ENCODE data around the gene COL13A1.

COL13A1 gene

DNA sequence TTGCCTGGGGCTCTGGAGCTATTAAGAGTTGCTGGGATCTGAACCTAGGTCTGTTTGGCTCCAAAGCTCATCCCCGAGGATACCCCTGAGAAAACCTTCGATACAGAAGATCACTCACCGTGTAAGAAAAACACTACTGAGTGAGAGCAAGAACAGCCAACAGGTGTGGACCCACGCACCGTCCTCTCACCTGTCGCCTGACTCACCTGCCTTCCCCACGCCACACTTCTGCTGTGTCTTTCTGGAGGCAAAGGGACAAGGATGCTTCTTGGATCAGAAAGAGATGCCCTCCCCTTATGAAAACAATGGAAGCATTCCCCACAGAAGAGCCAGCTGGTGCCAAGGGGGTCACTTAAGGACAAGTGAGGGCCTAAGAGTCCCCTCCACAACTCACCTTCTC, 46.7 kb downstream of the COL13A1 start:
- peak; percentile 19 for DNase-seq

GRCh38 chr10:69849825-69850224, 48.1 kb downstream of the COL13A1 start:
- no peak for DNase-seq

DNA sequence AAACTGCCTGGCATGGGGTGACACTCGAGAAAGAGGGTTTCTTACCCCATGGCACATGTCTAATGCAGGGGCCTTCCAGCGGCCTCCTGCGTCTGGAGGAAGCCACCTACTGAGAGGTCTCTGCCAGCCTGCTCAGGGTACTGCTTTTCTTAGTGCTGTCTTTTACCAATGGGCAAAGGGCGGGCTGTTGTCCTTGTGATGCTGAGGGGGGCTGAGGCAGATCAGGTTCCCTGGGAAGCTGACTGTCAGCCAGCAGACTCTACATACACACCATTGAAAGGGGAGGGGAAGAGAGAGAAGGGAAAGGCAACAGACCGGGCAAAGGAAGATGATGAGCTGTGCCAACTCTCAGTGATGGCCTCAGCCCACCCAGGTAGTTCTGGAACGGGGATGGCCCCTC, 48.7 kb downstream of the COL13A1 start:
- no peak for DNase-seq

DNA sequence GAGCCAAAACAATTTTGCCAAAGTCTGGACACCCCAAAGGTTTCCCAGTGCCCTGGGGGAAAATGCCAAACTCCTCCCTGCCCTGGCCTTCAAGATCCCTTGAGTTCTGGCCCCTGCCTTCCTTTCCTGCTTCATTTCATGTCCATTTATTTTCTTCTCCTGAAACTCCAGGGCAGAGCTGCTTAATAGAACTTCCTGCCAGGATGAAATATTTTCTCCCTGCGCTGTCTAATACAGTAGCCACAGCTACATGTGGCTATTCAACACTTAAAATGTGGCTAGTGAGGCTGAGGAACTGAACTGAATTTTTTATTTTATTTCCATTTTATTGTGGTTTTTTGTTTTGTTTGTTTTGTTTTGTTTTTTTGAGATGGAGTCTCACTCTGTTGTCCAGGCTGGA, 49.6 kb downstream of the COL13A1 start:
- no peak for DNase-seq

DNA sequence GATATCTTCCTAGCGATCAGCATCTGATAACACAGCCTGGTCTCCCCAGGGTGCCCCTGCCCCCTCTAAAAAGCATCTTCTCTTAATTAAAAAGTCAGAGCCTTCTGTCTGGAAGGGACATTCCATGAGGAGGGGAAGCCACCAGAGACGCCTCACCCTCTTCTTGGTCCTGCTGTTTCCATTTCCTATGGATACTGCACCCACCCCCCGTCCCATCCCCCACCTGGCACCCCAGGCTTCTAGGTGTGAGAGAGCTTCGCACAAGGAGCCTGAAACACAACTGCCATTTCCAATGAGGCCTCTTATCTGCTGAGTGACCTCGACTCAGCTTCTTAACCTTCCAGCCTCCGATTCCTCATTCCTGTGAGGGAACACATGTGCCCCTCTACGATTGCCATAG, 51.4 kb downstream of the COL13A1 start:
- DNase-seq: no peak

DNA sequence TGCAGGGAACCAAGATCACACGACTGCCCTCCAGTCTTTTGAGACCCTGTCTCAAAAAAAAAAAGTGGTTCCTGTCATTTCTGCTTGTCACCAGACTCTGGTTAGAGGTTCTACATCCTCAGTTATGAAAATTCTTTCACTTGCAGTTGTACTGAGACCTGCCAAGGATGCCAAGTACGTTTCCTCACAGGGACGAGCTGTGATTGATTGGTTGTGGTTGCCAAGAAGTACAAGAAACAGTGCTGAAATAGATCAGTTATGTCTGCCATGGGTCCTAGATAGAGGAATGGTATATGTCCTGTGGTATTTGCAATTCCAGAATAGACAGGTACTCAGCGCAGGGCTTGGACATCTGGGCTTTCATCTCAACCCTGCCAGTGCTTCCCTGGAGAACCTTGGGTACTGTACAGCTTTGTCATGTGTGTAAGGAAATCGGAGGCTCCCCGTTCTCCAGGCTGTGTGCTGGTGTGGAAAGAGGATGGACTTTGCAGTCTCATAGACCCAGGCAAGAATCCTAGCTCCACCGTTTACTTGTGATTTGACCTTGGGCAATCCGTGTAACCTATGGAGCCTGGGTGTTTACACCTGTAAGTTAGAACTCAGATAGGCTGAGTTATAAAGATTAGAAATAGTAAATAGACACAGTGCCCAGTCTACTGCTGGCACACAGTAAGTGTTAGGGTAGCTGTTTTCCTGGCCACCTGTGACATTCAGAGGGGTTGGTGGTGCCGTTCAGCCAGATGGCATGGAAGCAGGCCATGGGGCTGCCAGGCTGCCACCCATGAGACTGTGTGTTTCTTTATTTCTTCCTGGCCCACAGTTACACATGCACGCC, 53.0 kb downstream of the COL13A1 start:
- no peak for DNase-seq

- DNase-seq: no peak
Observed at GRCh38 chr10:69855346-69856111, 53.8 kb downstream of the COL13A1 start.

DNA sequence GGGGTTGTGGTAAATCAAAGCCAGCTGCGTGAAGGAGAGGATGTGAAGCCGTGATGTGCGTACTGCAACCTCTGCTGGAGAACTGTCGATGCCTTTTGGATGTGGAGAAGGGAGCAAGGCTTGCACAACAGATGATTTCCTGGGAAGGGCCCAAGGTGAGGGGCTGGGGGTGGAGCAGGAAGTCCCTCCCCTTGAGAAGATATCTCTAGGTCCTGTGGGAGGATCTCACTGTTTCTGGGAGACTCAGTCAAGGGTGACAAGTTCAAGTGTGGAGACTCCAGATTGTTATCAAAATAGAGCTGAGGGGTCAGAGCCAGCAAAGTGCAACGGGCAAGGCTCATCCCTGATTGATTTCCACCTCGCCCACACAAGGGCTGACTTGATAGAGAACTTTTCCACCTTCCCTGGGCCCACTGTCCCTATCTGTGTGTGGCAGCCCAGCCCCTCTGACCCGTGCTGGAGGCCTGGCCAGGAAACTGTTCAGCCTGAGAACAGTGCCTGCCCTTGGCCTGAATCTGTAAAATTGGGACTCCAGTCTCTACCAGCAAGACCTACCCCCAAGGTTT, 55.0 kb downstream of the COL13A1 start:
- DNase-seq: no peak

- no peak for DNase-seq
Observed at GRCh38 chr10:69858201-69858600, 56.5 kb downstream of the COL13A1 start.

DNA sequence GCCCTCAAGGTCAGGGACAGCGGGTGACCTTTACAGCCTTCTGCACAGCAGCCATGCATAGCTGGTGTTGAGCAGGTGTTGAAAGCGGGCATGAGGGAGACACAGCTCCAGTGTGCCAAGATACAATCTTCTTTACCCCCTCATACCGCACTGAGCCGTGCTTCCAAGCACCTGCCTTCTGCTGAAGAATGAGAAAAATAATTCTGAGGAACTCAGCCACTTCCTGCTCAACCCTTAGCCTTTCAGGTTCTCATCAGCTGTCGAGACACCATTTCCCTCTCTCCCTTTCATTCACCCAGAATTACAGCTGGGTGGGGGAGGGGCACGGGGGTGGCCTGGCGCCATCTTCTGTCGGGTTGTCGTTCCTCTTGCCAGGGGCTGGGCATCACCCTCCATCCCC, 58.6 kb downstream of the COL13A1 start:
- no peak for DNase-seq

DNA sequence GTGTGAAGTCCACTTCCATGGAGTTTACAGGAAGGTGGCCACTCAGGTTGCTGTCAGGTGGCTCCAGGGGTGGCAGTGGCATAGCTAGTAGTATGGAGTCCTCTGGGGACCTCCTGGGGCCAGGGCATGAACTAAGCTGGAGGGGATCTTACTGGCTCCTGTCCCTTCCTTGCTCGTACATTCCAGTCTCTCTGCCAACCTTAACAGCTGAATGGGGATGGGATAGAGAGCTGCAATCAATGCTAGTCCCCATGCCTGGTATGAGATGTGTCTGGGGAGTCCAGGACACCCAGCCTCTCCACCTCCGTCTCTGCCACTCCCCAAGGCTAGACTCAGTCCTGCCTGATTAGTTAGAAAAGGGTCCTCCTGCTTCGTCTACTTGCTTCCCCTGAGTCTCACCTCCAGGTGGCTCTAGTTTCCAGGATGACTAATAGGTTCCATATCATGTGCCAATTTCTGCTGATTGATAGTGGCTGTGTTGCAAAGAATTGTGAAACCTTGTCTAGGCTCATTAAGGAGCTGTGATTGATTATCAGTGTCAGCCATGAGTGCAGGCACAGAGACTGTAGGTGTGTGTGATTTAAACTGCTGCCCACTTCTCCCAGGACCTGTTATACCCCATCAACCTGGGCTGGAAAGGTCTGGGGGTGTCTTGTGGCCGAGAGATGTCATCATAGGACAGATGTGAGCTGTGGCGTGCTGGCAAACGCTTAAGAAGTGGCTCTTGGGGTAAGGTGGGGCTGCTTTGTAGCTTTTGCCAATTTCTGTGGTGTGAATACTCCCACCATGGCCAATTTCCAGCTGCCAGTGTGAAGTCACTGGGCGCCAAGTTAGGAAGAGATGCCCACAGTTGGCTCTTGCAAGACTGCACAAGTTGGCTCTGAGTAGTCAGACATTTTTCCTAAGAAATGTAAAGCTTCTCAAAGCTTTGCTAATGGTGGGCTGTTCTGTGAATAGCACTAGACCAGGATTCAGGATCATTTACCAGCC, 59.8 kb downstream of the COL13A1 start:
- DNase-seq: peak; percentile 36

GRCh38 chr10:69862882-69863530, 61.3 kb downstream of the COL13A1 start:
- no peak for DNase-seq

DNA sequence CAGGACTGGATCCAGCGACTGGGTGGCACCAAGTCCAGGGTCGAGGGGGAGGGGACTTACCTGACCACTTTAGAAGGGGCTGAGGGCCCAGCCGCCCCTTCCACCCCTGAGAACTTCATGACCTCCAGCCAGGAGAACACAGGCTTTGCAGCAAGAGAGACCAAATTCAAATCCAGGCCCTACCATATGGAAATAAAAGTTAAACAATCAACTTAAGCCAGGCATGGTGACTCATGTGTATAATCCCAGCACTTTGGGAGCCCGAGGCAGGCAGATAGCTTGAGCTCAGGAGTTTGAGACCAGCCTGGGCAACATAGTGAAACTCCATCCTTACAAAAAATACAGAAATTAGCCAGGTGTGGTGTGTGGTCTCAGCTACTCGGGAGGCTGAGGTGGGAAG, 61.9 kb downstream of the COL13A1 start:
- no peak for DNase-seq

DNA sequence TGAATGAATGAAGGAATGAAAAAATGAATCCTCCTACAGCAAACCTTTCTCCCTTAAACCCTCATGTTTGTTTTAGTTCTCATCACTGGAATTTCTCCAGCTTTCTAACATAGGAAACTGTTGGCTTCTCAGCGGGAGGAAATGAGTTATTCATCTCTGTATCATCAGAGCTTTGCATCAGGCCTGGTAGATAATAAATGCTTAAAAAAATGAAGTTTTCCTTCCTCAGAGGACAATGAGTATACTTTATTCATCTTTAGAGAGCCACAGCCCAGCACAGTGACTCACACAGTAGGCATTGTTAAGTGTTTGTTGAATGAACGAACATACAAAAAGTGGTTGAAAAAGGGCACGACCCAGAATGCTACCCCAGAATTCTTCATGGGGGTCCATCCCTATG, 62.6 kb downstream of the COL13A1 start:
- no peak for DNase-seq

DNA sequence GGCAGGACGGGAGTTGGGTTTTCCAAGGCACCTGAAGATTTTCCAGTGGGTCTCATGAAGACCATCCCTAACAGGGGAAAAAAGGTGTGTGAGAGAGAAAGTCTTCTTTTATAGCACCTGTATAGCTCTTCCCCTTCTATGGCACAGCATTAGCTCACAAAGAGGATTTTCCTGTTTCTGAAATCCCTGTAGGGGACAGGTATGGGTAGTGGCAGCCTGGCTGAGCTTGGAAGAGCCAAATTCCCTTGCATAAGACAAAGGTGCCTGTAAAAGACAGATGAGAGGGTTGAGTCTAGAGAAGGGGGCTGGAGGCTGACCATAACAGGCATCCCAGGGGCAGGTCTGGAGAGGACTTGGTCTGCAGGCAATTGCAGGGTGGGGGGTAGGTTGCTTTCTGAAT, 63.7 kb downstream of the COL13A1 start:
- DNase-seq: no peak

DNA sequence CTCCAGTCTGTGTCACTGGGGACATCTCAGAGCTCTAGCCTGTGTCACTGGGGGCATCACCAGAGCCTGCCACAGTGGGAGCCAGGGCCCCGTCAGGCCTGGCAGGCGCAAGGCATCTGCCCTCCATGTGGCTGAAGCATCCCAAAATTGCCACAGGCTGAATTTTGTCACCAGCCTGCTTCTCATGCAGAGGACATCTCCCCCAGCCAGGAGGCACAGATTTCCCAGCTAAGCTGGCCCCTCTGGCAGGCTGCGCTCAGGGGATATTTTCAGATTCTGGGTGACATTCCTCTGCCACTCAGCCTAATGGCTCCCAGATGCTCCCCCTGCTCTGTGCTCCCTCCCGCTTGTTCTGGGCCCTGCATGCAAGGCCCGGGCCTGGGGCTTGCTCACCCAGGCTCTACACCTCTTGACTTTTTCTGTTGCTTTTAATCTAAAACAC, 64.6 kb downstream of the COL13A1 start:
- DNase-seq: no peak

- DNase-seq: no peak
Observed at GRCh38 chr10:69866688-69867461, 65.2 kb downstream of the COL13A1 start.

- DNase-seq: no peak
Observed at GRCh38 chr10:69867699-69868558, 66.2 kb downstream of the COL13A1 start.

GRCh38 chr10:69868821-69869220, 67.1 kb downstream of the COL13A1 start:
- no peak for DNase-seq

- no peak for DNase-seq
Observed at GRCh38 chr10:69869291-69869961, 67.7 kb downstream of the COL13A1 start.

Data from DMS153 (cell line).